ENCODE measurements around the gene ARHGAP15.

DNA sequence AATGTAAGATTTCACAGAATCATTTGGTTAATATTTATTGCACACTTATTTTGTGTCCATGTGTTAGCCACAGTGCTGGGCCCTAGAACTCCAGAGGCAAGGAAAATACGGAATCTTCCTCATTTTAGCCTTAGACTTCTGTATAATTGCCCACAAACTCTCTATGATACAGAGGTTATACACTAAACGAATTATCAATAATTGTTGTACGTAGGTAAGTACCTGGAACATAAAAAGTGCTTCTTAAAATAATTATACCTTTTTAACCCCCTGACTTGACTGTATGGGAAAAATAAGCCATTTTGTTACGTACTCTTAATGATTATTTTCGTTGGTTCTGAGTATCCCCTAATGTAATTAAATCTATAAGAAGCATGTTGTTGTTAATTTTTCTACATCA lies 119.4 kb downstream of the ARHGAP15 start:
- no peak for TF ChIP-seq POLR2A (IDR thresholded peaks at IDR 0.05)
- TF ChIP-seq, protein P1, sequence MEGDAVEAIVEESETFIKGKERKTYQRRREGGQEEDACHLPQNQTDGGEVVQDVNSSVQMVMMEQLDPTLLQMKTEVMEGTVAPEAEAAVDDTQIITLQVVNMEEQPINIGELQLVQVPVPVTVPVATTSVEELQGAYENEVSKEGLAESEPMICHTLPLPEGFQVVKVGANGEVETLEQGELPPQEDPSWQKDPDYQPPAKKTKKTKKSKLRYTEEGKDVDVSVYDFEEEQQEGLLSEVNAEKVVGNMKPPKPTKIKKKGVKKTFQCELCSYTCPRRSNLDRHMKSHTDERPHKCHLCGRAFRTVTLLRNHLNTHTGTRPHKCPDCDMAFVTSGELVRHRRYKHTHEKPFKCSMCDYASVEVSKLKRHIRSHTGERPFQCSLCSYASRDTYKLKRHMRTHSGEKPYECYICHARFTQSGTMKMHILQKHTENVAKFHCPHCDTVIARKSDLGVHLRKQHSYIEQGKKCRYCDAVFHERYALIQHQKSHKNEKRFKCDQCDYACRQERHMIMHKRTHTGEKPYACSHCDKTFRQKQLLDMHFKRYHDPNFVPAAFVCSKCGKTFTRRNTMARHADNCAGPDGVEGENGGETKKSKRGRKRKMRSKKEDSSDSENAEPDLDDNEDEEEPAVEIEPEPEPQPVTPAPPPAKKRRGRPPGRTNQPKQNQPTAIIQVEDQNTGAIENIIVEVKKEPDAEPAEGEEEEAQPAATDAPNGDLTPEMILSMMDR (IDR thresholded peaks at IDR 0.05), result no peak
